Stimulated activated CD4-positive, alpha-beta T cell treated with anti-CD3 and anti-CD28 coated beads, Interleukin-12 subunit alpha, Interleukin-12 subunit beta, amount 100 ng/mL, for 4 hours (primary cell): ENCODE results near the gene VPS13C.

Experiments used
- DNase-seq: peaks from one replicate; pipeline ENCODE4 v3.0.0-alpha.2; 2020

The VPS13C gene

GRCh38 chr15:61935493-61935892 is 124.8 kb downstream of the VPS13C start:
- DNase-seq, result no peak

GRCh38 chr15:61929452-61929851 is 130.8 kb downstream of the VPS13C start:
- DNase-seq, result no peak

GRCh38 chr15:61923173-61923572 is 137.1 kb downstream of the VPS13C start:
- DNase-seq, result no peak

GRCh38 chr15:61921093-61921492 is 139.2 kb downstream of the VPS13C start:
- DNase-seq, result no peak

- DNase-seq, result no peak
Measured at GRCh38 chr15:61917457-61917856, 142.8 kb downstream of the VPS13C start.

- no peak for DNase-seq
Measured at GRCh38 chr15:61916104-61916503, 144.1 kb downstream of the VPS13C start.

- no peak for DNase-seq
Measured at GRCh38 chr15:61915640-61916039, 144.6 kb downstream of the VPS13C start.

GRCh38 chr15:61910839-61911369 is 149.3 kb downstream of the VPS13C start:
- DNase-seq, result no peak

- no peak for DNase-seq
Measured at GRCh38 chr15:61908241-61908640, 152.0 kb downstream of the VPS13C start.

GRCh38 chr15:61907753-61908086 is 152.5 kb downstream of the VPS13C start:
- DNase-seq, result no peak

GRCh38 chr15:61906961-61907752 is 153.1 kb downstream of the VPS13C start:
- no peak for DNase-seq

GRCh38 chr15:61893146-61893545 is 167.1 kb downstream of the VPS13C start:
- no peak for DNase-seq

GRCh38 chr15:61892140-61892539 is 168.1 kb downstream of the VPS13C start:
- no peak for DNase-seq

- DNase-seq, result no peak
Measured at GRCh38 chr15:61890106-61890505, 170.1 kb downstream of the VPS13C start.

- DNase-seq, result no peak
Measured at GRCh38 chr15:61889706-61890105, 170.5 kb downstream of the VPS13C start.

GRCh38 chr15:61888074-61888780 is 172.0 kb downstream of the VPS13C start:
- no peak for DNase-seq

GRCh38 chr15:61880084-61880483 is 180.2 kb downstream of the VPS13C start:
- no peak for DNase-seq

GRCh38 chr15:61879219-61879618 is 181.0 kb downstream of the VPS13C start:
- no peak for DNase-seq

- no peak for DNase-seq
Measured at GRCh38 chr15:61871926-61872522, 188.2 kb downstream of the VPS13C start.

GRCh38 chr15:61869656-61870055 is 190.6 kb downstream of the VPS13C start:
- DNase-seq, result no peak

GRCh38 chr15:61861962-61862361 is 198.3 kb downstream of the VPS13C start:
- DNase-seq, result no peak

- DNase-seq, result no peak
Measured at GRCh38 chr15:61857169-61857829, 202.9 kb downstream of the VPS13C start.

GRCh38 chr15:61856295-61856694 is 204.0 kb downstream of the VPS13C start:
- DNase-seq, result no peak
